PC-3 (cell line): Measurements from ENCODE around the gene CCL18. TPM values are rescaled to one million over a fixed set of nuclear protein-coding genes. Genes with fewer than 3 reads are reported as not detected.
"Not testable (repeated sequence)": the region's sequence is repeated elsewhere in the genome, so short reads cannot be mapped to it uniquely, and the experiment has no call there.

ENCODE experiments used
- ATAC-seq: fragments of 200-7000 bp; cut with Tn5 transposase; 2 replicates; pipeline ENCODE4 v1.9.1; 2020; ENCODE audit warnings: mild to moderate bottlenecking, moderate library complexity
- BruUV-seq: library from RNA; stranded (reverse); fragments of 400-500 nt; replicated peaks from 2 replicates; lab custom pipeline; 2021; lab: Mats Ljungman, UMichigan
- CTCF ChIA-PET: fragments of 300-600 bp; sonication (Branson Sonifier 250); formaldehyde crosslinking; loops from one replicate; lab custom pipeline; 2022; ENCODE audit warnings: antibody characterized with exemption; lab: Charles Lee
- POLR2A ChIA-PET: fragments of 300-600 bp; sonication (Branson Sonifier 250); formaldehyde crosslinking; loops from one replicate; lab custom pipeline; 2022; ENCODE audit warnings: antibody characterized with exemption; ENCODE audit not compliant: unreplicated experiment; lab: Charles Lee
- DNase-seq: peaks from one replicate; pipeline ENCODE4 v3.0.0-alpha.2; 2015
- H2AFZ ChIP-seq: fragments of 300-600 bp; sonication (generic); 2 replicates; pipeline ENCODE4 v1.6.0; 2016; ENCODE audit warnings: antibody characterized with exemption, low read length
- H3F3A ChIP-seq: fragments of 300-600 bp; sonication (generic); one replicate; pipeline ENCODE4 v1.6.0; 2017; ENCODE audit warnings: antibody characterized with exemption, low read length, control low read depth, mild to moderate bottlenecking; ENCODE audit not compliant: unreplicated experiment
- H3K27ac ChIP-seq: fragments of 300-600 bp; sonication (generic); 2 replicates; pipeline ENCODE4 v1.5.1; 2016; ENCODE audit warnings: mild to moderate bottlenecking, low read length
- H3K27me3 ChIP-seq: fragments of 300-600 bp; sonication (generic); 2 replicates; pipeline ENCODE4 v1.6.1; 2016; ENCODE audit warnings: low read length, mixed read lengths
- H3K36me3 ChIP-seq: fragments of 300-600 bp; sonication (generic); 2 replicates; pipeline ENCODE4 v1.6.1; 2016; ENCODE audit warnings: low read depth, mixed run types, low read length, mixed read lengths
- H3K4me1 ChIP-seq: fragments of 300-600 bp; sonication (generic); 2 replicates; pipeline ENCODE4 v1.5.1; 2016; ENCODE audit warnings: low read length; ENCODE audit not compliant: insufficient read depth
- H3K4me2 ChIP-seq: fragments of 300-600 bp; sonication (generic); 2 replicates; pipeline ENCODE4 v1.6.0; 2016; ENCODE audit warnings: low read length
- H3K4me3 ChIP-seq: fragments of 300-600 bp; sonication (generic); 2 replicates; pipeline ENCODE4 v1.5.1; 2016; ENCODE audit warnings: mild to moderate bottlenecking, low read length, mixed read lengths
- H3K79me2 ChIP-seq: fragments of 300-600 bp; sonication (generic); 2 replicates; pipeline ENCODE4 v1.6.1; 2017; ENCODE audit warnings: low read length, mixed read lengths
- H3K9ac ChIP-seq: fragments of 300-600 bp; sonication (generic); 2 replicates; pipeline ENCODE4 v1.6.0; 2016; ENCODE audit warnings: mild to moderate bottlenecking, low read length
- H3K9me2 ChIP-seq: fragments of 300-600 bp; sonication (generic); replicated peaks from 2 replicates; pipeline ENCODE4 v1.6.1; 2016; ENCODE audit warnings: mixed run types, low read length, mixed read lengths
- H3K9me3 ChIP-seq: fragments of 300-600 bp; sonication (generic); 2 replicates; pipeline ENCODE4 v1.6.1; 2016; ENCODE audit warnings: low read length, mixed read lengths
- H4K20me1 ChIP-seq: fragments of 300-600 bp; sonication (generic); 2 replicates; pipeline ENCODE4 v1.6.1; 2016; ENCODE audit warnings: low read length, mixed read lengths
- CTCF ChIP-seq: fragments of 300-600 bp; sonication (generic); conservative IDR thresholded peaks from 2 replicates; pipeline ENCODE4 v1.5.1; 2017; ENCODE audit warnings: antibody characterized with exemption, low read depth, mild to moderate bottlenecking, low read length
- EZH2 ChIP-seq: fragments of 300-600 bp; sonication (generic); IDR thresholded peaks from one replicate; pipeline ENCODE4 v1.6.1; 2017; ENCODE audit warnings: antibody characterized with exemption, mild to moderate bottlenecking, low read length; ENCODE audit not compliant: unreplicated experiment
- EZH2phosphoT487 ChIP-seq: fragments of 300-600 bp; sonication (generic); IDR thresholded peaks from 2 replicates; pipeline ENCODE4 v1.6.1; 2018; ENCODE audit warnings: mild to moderate bottlenecking, antibody characterized with exemption, low read length, borderline replicate concordance
- intact Hi-C: fragments of 100-400 bp; cut with micrococcal nuclease; formaldehyde crosslinking; loops from 2 replicates; pipeline ENCODE4 v1.9.0; 2023
- total RNA-seq: library from RNA; depleted of rRNA; stranded (reverse); fragments of >200 nt; gene quantifications from 2 replicates; pipeline ENCODE4 v1.2.3, GENCODE V29; 2014

CCL18 gene
- total RNA-seq, 1 experiment from 2014 or later: not detected

- H3K27me3 ChIP-seq, H3F3A ChIP-seq, H3K4me3 ChIP-seq, intact Hi-C loops, H3K36me3 ChIP-seq, H3K9ac ChIP-seq, H2AFZ ChIP-seq, H3K4me1 ChIP-seq, H3K9me2 ChIP-seq, ATAC-seq, DNase-seq, H3K4me2 ChIP-seq, H3K9me3 ChIP-seq, H3K79me2 ChIP-seq, H3K27ac ChIP-seq, BruUV-seq, H4K20me1 ChIP-seq, CTCF ChIA-PET, POLR2A ChIA-PET: not testable (repeated sequence)
Observed at GRCh38 chr17:36103401-36103975, 39.4 kb downstream of the CCL18 start, which contains the start of gene CCL4. TSS of gene CCL4 (plus strand) at chr17:36103827. CDS start at chr17:36103906, 79 bp downstream.

- H3K36me3 ChIP-seq, H3K9me3 ChIP-seq, BruUV-seq, H3K4me2 ChIP-seq, POLR2A ChIA-PET, ATAC-seq, intact Hi-C loops, H2AFZ ChIP-seq, H3K79me2 ChIP-seq, DNase-seq, CTCF ChIA-PET, H3K9me2 ChIP-seq, H3K4me1 ChIP-seq, H3F3A ChIP-seq, H3K27me3 ChIP-seq, H3K9ac ChIP-seq, H3K27ac ChIP-seq, H4K20me1 ChIP-seq, H3K4me3 ChIP-seq: not testable (repeated sequence)
Observed at GRCh38 chr17:36104246-36104645, 40.2 kb downstream of the CCL18 start.

- Histone ChIP-seq H3K9me3 (no peaks in the 10 kb centered on the region), H4K20me1 (no peaks in the 10 kb centered on the region), H3K79me2 (no peaks in the 10 kb centered on the region), H3K4me3 (no peak overlapping the region), H3K36me3 (no peaks in the 10 kb centered on the region), H3K27me3 (no peaks in the 10 kb centered on the region), H3K4me2 (no peak overlapping the region), H3K9ac (no peak overlapping the region), H2AFZ (no peak overlapping the region), H3K27ac (no peak overlapping the region), H3K9me2 (no peaks in the 10 kb centered on the region), H3K4me1 (no peaks in the 10 kb centered on the region), H3F3A (no peaks in the 10 kb centered on the region)
- no peak for TF ChIP-seq CTCF
- TF ChIP-seq EZH2phosphoT487: no peak
- TF ChIP-seq EZH2: no peak
- ATAC-seq (no peak), DNase-seq (no peak)
- ChIA-PET CTCF (no interaction called here), POLR2A (no interaction called here)
- intact Hi-C loops: no loop called here
- BruUV-seq: no TSS peak
Observed at GRCh38 chr17:36104701-36105181, 40.7 kb downstream of the CCL18 start.
